ENCODE measurements around the gene TYK2. TPM values are rescaled to one million over a fixed set of nuclear protein-coding genes. Genes with fewer than 3 reads are reported as not detected.

TYK2 gene
- total and polyA plus RNA-seq, 2 of the 13 experiments (the other 11 are each of a cell fraction or from before 2014, with no cell fraction given) = 38.8 to 60.1 TPM

DNA sequence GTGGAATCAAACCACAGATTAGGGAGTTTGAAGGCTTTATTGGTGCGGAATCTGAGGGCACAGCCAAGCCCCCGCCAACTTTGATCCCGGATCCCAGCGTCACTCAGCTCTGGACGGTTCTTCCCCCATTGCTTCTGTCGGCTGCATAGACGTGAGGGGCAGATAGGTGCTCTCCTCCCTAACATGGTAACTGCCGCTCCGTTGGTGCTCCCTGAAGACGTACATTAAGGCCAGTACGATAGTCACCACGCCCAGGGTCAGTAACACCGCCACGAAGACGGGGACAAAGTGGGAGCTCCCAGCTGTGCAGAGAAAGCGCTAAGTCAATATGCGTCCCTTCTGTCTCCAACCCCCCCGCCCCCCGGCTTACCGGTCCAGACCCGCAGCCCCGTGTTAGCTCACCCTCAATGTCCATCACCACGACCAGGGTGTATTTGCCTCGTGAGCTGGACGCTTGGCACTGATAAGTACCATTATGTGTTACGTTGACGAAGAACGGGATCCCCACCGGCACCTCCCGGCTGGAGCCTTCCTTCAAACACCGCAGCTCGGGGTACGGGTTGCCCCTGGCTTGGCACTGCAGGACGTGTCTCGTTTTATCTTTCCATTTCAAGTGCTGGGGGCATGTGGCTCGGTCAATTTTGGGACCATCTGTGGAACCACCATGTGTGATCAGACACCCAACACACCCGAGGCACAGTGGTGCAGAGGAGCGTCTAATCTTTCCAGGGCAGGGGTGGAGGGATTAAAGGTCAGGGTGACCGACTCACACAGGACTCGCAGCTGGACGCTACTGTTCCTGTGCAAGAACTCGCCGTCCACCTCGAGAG, 46.4 kb downstream of the TYK2 start (continued):
- TF ChIP-seq, protein P1, sequence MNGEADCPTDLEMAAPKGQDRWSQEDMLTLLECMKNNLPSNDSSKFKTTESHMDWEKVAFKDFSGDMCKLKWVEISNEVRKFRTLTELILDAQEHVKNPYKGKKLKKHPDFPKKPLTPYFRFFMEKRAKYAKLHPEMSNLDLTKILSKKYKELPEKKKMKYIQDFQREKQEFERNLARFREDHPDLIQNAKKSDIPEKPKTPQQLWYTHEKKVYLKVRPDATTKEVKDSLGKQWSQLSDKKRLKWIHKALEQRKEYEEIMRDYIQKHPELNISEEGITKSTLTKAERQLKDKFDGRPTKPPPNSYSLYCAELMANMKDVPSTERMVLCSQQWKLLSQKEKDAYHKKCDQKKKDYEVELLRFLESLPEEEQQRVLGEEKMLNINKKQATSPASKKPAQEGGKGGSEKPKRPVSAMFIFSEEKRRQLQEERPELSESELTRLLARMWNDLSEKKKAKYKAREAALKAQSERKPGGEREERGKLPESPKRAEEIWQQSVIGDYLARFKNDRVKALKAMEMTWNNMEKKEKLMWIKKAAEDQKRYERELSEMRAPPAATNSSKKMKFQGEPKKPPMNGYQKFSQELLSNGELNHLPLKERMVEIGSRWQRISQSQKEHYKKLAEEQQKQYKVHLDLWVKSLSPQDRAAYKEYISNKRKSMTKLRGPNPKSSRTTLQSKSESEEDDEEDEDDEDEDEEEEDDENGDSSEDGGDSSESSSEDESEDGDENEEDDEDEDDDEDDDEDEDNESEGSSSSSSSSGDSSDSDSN (CRISPR knock-in tag; IDR thresholded peaks at IDR 0.05) = no peak; the same call in 1 of the 2 replicates
- TF ChIP-seq AGO2 (optimal IDR thresholded peaks at IDR 0.05; ENCODE audit: low read depth, low read length) (no peak), U2AF1 (optimal IDR thresholded peaks at IDR 0.05; ENCODE audit: low read depth, low read length) (no peak), TCF7L2 (IDR thresholded peaks at IDR 0.05; ENCODE audit: low read depth, low read length) (no peak), ELF3 (CRISPR knock-in tag; IDR thresholded peaks at IDR 0.05) (no peak), NRL (CRISPR knock-in tag; IDR thresholded peaks at IDR 0.05; ENCODE audit: borderline replicate concordance) (0 out of 2 replicates have a peak, but pooled peaks have one; percentile 4), ZNF674 (CRISPR knock-in tag; IDR thresholded peaks at IDR 0.05; ENCODE audit: low read depth) (no peak), NCOA5 (CRISPR knock-in tag; IDR thresholded peaks at IDR 0.05) (no peak), NR2F6 (IDR thresholded peaks at IDR 0.05) (0 out of 2 replicates have a peak, but pooled peaks have one; percentile 40), NR2F6 (CRISPR knock-in tag; IDR thresholded peaks at IDR 0.05) (no peak), KLF6 (CRISPR knock-in tag; IDR thresholded peaks at IDR 0.05) (no peak), MZF1 (CRISPR knock-in tag; IDR thresholded peaks at IDR 0.05; ENCODE audit: borderline replicate concordance) (no peak), ZNF557 (CRISPR knock-in tag; IDR thresholded peaks at IDR 0.05) (0 out of 2 replicates have a peak, but pooled peaks have one; percentile 49), ZNF577 (CRISPR knock-in tag; IDR thresholded peaks at IDR 0.05; ENCODE audit: borderline replicate concordance, low read depth) (no peak), HNRNPUL1 (IDR thresholded peaks at IDR 0.05; ENCODE audit: low read depth, low read length) (no peak), FOXC1 (CRISPR knock-in tag; IDR thresholded peaks at IDR 0.05; ENCODE audit: borderline replicate concordance) (no peak), CBFB (CRISPR knock-in tag; IDR thresholded peaks at IDR 0.05) (0 out of 2 replicates have a peak, but pooled peaks have one; percentile 5), ZNF569 (CRISPR knock-in tag; IDR thresholded peaks at IDR 0.05; ENCODE audit: borderline replicate concordance) (0 out of 2 replicates have a peak, but pooled peaks have one; percentile 26), BRD4 (CRISPR knock-in tag; IDR thresholded peaks at IDR 0.05) (no peak)
- TF ChIP-seq, protein P2, sequence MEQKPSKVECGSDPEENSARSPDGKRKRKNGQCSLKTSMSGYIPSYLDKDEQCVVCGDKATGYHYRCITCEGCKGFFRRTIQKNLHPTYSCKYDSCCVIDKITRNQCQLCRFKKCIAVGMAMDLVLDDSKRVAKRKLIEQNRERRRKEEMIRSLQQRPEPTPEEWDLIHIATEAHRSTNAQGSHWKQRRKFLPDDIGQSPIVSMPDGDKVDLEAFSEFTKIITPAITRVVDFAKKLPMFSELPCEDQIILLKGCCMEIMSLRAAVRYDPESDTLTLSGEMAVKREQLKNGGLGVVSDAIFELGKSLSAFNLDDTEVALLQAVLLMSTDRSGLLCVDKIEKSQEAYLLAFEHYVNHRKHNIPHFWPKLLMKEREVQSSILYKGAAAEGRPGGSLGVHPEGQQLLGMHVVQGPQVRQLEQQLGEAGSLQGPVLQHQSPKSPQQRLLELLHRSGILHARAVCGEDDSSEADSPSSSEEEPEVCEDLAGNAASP (CRISPR knock-in tag; IDR thresholded peaks at IDR 0.05; ENCODE audit: borderline replicate concordance) = no peak
- TF ChIP-seq, protein P3, sequence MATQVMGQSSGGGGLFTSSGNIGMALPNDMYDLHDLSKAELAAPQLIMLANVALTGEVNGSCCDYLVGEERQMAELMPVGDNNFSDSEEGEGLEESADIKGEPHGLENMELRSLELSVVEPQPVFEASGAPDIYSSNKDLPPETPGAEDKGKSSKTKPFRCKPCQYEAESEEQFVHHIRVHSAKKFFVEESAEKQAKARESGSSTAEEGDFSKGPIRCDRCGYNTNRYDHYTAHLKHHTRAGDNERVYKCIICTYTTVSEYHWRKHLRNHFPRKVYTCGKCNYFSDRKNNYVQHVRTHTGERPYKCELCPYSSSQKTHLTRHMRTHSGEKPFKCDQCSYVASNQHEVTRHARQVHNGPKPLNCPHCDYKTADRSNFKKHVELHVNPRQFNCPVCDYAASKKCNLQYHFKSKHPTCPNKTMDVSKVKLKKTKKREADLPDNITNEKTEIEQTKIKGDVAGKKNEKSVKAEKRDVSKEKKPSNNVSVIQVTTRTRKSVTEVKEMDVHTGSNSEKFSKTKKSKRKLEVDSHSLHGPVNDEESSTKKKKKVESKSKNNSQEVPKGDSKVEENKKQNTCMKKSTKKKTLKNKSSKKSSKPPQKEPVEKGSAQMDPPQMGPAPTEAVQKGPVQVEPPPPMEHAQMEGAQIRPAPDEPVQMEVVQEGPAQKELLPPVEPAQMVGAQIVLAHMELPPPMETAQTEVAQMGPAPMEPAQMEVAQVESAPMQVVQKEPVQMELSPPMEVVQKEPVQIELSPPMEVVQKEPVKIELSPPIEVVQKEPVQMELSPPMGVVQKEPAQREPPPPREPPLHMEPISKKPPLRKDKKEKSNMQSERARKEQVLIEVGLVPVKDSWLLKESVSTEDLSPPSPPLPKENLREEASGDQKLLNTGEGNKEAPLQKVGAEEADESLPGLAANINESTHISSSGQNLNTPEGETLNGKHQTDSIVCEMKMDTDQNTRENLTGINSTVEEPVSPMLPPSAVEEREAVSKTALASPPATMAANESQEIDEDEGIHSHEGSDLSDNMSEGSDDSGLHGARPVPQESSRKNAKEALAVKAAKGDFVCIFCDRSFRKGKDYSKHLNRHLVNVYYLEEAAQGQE (IDR thresholded peaks at IDR 0.05; ENCODE audit: borderline replicate concordance in 1 of 2, low read depth in 1 of 2, low read length in 2 of 2) = no peak
